Ascending aorta (tissue), 2 donors: ENCODE data around the gene HS3ST6. TPM values are rescaled to one million over a fixed set of nuclear protein-coding genes. Genes with fewer than 3 reads are reported as not detected.

Source experiments
- DNase-seq, 2 donors: peaks; one replicate each; pipeline ENCODE4 v3.0.0-alpha.2; 2019; ENCODE audit warnings: low spot score in 2 of 2
- H3K27ac ChIP-seq, 2 donors: fragments of 200-600 bp; sonication (generic); one replicate each; pipeline ENCODE4 v1.5.1; 2016 to 2017; ENCODE audit warnings: mild to moderate bottlenecking in 1 of 2
- H3K27me3 ChIP-seq: fragments of 200-600 bp; sonication (generic); one replicate; pipeline ENCODE4 v1.5.1; 2017
- H3K36me3 ChIP-seq, 2 donors: fragments of 200-600 bp; sonication (generic); one replicate each; pipeline ENCODE4 v1.5.1; 2016
- H3K4me1 ChIP-seq, 2 donors: fragments of 200-600 bp; sonication (generic); one replicate each; pipeline ENCODE4 v1.5.1; 2016 to 2017; ENCODE audit warnings: mild to moderate bottlenecking in 1 of 2
- H3K4me3 ChIP-seq, 2 donors: fragments of 200-600 bp; sonication (generic); one replicate each; pipeline ENCODE4 v1.5.1; 2016 to 2017; ENCODE audit warnings: mild to moderate bottlenecking in 1 of 2
- H3K9me3 ChIP-seq, 2 donors: fragments of 200-600 bp; sonication (generic); one replicate each; pipeline ENCODE4 v1.5.1; 2016
- CTCF ChIP-seq, 3 experiments: fragments of 200-600 bp in 2 of 3; fragments of 450-650 bp in 1 of 3; sonication (generic) in 2 of 3; IDR thresholded peaks; one replicate each; pipeline ENCODE4 v1.5.1; 2016 to 2019; ENCODE audit warnings: antibody characterized with exemption in 3 of 3, mild to moderate bottlenecking in 1 of 3, moderate library complexity in 1 of 3
- intact Hi-C: fragments of 100-400 bp; cut with DNase I; formaldehyde crosslinking; loops from one replicate; pipeline ENCODE4 v1.15.1; 2023
- total RNA-seq: library from RNA; depleted of rRNA; stranded (reverse); fragments of >200 nt; gene quantifications from one replicate; pipeline ENCODE4 v1.1.0, GENCODE V29; 2016

The HS3ST6 gene
- total RNA-seq, 1 donor from 2014 or later = not detected

DNA sequence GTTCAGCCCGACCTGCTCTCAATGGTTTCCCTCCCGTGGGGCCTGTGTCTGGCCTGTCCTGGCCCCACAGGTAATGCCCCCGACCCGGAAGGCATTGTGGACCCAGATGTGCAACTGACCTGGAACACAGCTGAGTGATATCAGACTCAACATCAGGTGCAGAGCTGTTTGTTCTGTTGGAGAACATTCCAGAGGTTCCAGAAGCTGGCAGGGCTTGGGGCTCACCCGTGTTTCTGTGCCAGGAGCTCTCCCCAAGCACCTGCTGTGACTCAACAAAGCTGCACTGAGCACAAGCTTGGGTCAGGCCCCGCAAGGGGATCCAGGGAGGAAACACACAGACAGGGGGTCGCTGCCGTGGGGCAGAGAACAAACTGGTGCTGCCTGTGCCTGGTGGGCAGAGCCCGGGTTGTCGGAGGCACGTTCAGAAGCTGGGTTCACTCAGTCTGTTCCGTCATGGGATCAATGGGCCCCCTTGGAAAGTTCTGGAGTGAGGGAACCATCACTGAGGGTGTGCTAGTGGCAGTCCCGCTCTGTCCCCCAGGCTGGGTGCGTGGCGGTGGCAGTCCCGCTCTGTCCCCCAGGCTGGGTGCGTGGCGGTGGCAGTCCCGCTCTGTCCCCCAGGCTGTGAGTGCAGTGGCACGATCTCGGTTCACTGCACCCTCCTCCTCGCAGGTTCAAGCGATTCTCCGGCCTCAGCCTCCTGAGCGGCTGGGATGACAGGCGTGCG lies 22.1 kb downstream of the HS3ST6 start:
- no peak for DNase-seq
- no peak for TF ChIP-seq CTCF (IDR thresholded peaks at IDR 0.05)
- intact Hi-C loops = no loop called here

GRCh38 chr16:1895068-1895467 lies 23.1 kb downstream of the HS3ST6 start:
- Histone ChIP-seq H3K27me3 (no peaks in the 10 kb centered on the region), H3K4me1 (no peaks in the 10 kb centered on the region), H3K4me3 (no peak overlapping the region), H3K36me3 (no peaks in the 10 kb centered on the region), H3K27ac (no peak overlapping the region), H3K9me3 (no peaks in the 10 kb centered on the region)
- no peak for TF ChIP-seq CTCF (IDR thresholded peaks at IDR 0.05)
- intact Hi-C loops = no loop called here
- no peak for DNase-seq

More for the DNA sequence above, 22.1 kb downstream of the HS3ST6 start:
- H3K36me3 ChIP-seq = no peaks in the 10 kb centered on the region
- H3K4me1 ChIP-seq = no peaks in the 10 kb centered on the region
- H3K4me3 ChIP-seq = no peak overlapping the region
- no peak overlapping the region for H3K27ac ChIP-seq
- H3K27me3 ChIP-seq = no peaks in the 10 kb centered on the region
- H3K9me3 ChIP-seq = no peaks in the 10 kb centered on the region

- H3K4me1 ChIP-seq = no peaks in the 10 kb centered on the region
- intact Hi-C loops = no loop called here
- TF ChIP-seq CTCF (IDR thresholded peaks at IDR 0.05) = no peak
- no peaks in the 10 kb centered on the region for H3K36me3 ChIP-seq
- no peak overlapping the region for H3K27ac ChIP-seq
- no peaks in the 10 kb centered on the region for H3K27me3 ChIP-seq
- no peak for DNase-seq
- H3K9me3 ChIP-seq = no peaks in the 10 kb centered on the region
- no peak overlapping the region for H3K4me3 ChIP-seq
Measured at GRCh38 chr16:1890708-1891050, 27.5 kb downstream of the HS3ST6 start.

DNA sequence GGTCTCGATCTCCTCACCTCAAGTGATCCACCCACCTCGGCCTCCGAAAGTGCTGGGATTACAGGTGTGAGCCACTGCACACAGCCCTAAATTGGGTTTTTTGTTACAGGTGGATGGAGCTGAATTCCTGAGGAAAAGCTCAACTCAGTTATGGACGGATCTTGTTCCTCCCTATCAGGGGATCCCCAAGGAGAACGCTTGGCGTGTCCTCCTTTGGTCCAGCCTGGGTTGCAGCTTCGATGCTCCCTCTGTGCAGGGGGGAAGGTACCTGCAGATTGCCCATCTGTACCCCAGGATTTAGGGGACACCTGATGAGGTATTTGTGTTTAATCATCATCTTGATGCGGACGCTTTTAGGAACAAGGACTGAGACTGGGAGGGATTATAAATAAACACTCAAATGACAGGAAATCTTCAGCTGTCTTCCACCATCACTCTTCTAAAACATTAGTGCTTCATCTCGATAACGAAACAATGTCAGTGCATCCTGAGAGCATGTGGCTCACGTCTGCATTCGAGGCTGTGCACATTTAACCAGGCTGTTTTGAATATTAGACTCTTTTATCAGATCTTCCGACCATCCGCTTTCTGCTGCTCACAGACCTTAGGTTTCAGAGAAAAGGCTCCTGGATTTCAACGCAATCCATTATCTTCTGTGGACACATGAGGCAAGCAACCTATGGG lies 28.0 kb downstream of the HS3ST6 start:
- intact Hi-C loops = no loop called here
- no peaks in the 10 kb centered on the region for H3K27me3 ChIP-seq
- H3K9me3 ChIP-seq = no peaks in the 10 kb centered on the region
- no peak overlapping the region for H3K27ac ChIP-seq
- no peaks in the 10 kb centered on the region for H3K36me3 ChIP-seq
- no peak for TF ChIP-seq CTCF (IDR thresholded peaks at IDR 0.05)
- H3K4me1 ChIP-seq = no peaks in the 10 kb centered on the region
- H3K4me3 ChIP-seq = no peak overlapping the region
- no peak for DNase-seq

- no peak for DNase-seq
Measured at GRCh38 chr16:1887711-1888354, 30.4 kb downstream of the HS3ST6 start.

More at GRCh38 chr16:1887711-1888354, 30.4 kb downstream of the HS3ST6 start:
- H3K4me1 ChIP-seq = no peaks in the 10 kb centered on the region
- no peak overlapping the region for H3K27ac ChIP-seq
- H3K9me3 ChIP-seq = no peaks in the 10 kb centered on the region
- no peak overlapping the region for H3K4me3 ChIP-seq
- no peak for TF ChIP-seq CTCF (IDR thresholded peaks at IDR 0.05)
- H3K36me3 ChIP-seq = no peaks in the 10 kb centered on the region
- intact Hi-C loops = no loop called here
- H3K27me3 ChIP-seq = no peaks in the 10 kb centered on the region
